ENCODE measurements around the gene RPL36A. TPM values are rescaled to one million over a fixed set of nuclear protein-coding genes. Genes with fewer than 3 reads are reported as not detected.

Gene RPL36A
- polyA plus RNA-seq, 1 of the 3 experiments (the other 2 are of a cell fraction): 3,417 TPM

DNA sequence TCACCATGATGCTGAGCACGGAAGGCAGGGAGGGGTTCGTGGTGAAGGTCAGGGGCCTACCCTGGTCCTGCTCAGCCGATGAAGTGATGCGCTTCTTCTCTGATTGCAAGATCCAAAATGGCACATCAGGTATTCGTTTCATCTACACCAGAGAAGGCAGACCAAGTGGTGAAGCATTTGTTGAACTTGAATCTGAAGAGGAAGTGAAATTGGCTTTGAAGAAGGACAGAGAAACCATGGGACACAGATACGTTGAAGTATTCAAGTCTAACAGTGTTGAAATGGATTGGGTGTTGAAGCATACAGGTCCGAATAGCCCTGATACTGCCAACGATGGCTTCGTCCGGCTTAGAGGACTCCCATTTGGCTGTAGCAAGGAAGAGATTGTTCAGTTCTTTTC is 21.2 kb downstream of the RPL36A start:
- H3K27me3 ChIP-seq (ENCODE audit: insufficient read depth): no peaks in the 10 kb centered on the region
- 94% methylated on average over 10 of the region's 10 CpGs for WGBS (ENCODE audit: low lambda C conversion rate)
- H3K4me2 ChIP-seq: no peak overlapping the region
- ChIA-PET POLR2A (no interaction called here), CTCF (interaction anchor here (1.0 kb wide), 1 partner anchor 21 kb away, joined by 3 read pairs; the partner anchor contains the start of gene RPL36A)
- no peak for TF ChIP-seq EP300 (IDR thresholded peaks at IDR 0.05; ENCODE audit: borderline replicate concordance in 1 of 2, low read depth in 1 of 2, low read length in 1 of 2)
- no peak for TF ChIP-seq TEAD4 (IDR thresholded peaks at IDR 0.05; ENCODE audit: borderline replicate concordance, insufficient read depth)
- TF ChIP-seq SMC3 (IDR thresholded peaks at IDR 0.05; ENCODE audit: low read depth, low read length): no peak
- TF ChIP-seq, protein P1, sequence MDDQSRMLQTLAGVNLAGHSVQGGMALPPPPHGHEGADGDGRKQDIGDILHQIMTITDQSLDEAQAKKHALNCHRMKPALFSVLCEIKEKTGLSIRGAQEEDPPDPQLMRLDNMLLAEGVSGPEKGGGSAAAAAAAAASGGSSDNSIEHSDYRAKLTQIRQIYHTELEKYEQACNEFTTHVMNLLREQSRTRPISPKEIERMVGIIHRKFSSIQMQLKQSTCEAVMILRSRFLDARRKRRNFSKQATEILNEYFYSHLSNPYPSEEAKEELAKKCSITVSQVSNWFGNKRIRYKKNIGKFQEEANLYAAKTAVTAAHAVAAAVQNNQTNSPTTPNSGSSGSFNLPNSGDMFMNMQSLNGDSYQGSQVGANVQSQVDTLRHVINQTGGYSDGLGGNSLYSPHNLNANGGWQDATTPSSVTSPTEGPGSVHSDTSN (IDR thresholded peaks at IDR 0.05): no peak
- TF ChIP-seq, protein P2, sequence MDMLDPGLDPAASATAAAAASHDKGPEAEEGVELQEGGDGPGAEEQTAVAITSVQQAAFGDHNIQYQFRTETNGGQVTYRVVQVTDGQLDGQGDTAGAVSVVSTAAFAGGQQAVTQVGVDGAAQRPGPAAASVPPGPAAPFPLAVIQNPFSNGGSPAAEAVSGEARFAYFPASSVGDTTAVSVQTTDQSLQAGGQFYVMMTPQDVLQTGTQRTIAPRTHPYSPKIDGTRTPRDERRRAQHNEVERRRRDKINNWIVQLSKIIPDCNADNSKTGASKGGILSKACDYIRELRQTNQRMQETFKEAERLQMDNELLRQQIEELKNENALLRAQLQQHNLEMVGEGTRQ (IDR thresholded peaks at IDR 0.05; ENCODE audit: borderline replicate concordance, low read depth, low read length): no peak
- no peak for TF ChIP-seq EZH2phosphoT487 (IDR thresholded peaks at IDR 0.05; ENCODE audit: borderline replicate concordance, low read depth)
- TF ChIP-seq, protein P3, sequence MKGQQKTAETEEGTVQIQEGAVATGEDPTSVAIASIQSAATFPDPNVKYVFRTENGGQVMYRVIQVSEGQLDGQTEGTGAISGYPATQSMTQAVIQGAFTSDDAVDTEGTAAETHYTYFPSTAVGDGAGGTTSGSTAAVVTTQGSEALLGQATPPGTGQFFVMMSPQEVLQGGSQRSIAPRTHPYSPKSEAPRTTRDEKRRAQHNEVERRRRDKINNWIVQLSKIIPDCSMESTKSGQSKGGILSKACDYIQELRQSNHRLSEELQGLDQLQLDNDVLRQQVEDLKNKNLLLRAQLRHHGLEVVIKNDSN (IDR thresholded peaks at IDR 0.05; ENCODE audit: borderline replicate concordance, low read depth): no peak
- TF ChIP-seq SIN3A (IDR thresholded peaks at IDR 0.05; ENCODE audit: borderline replicate concordance, low read depth, low read length): no peak
- TF ChIP-seq RFX5 (IDR thresholded peaks at IDR 0.05; ENCODE audit: low read length): no peak
- TF ChIP-seq MXI1 (IDR thresholded peaks at IDR 0.05; ENCODE audit: low read depth, low read length): no peak
- no peak for TF ChIP-seq RCOR1 (IDR thresholded peaks at IDR 0.05; ENCODE audit: low read length)
- no peak for TF ChIP-seq FOSL2 (IDR thresholded peaks at IDR 0.05; ENCODE audit: borderline replicate concordance, low read depth)
- TF ChIP-seq RAD21 (IDR thresholded peaks at IDR 0.05; ENCODE audit: low read length): no peak
- TF ChIP-seq GATA2 (CRISPR knock-in tag; IDR thresholded peaks at IDR 0.05): no peak
- TF ChIP-seq, protein P4, sequence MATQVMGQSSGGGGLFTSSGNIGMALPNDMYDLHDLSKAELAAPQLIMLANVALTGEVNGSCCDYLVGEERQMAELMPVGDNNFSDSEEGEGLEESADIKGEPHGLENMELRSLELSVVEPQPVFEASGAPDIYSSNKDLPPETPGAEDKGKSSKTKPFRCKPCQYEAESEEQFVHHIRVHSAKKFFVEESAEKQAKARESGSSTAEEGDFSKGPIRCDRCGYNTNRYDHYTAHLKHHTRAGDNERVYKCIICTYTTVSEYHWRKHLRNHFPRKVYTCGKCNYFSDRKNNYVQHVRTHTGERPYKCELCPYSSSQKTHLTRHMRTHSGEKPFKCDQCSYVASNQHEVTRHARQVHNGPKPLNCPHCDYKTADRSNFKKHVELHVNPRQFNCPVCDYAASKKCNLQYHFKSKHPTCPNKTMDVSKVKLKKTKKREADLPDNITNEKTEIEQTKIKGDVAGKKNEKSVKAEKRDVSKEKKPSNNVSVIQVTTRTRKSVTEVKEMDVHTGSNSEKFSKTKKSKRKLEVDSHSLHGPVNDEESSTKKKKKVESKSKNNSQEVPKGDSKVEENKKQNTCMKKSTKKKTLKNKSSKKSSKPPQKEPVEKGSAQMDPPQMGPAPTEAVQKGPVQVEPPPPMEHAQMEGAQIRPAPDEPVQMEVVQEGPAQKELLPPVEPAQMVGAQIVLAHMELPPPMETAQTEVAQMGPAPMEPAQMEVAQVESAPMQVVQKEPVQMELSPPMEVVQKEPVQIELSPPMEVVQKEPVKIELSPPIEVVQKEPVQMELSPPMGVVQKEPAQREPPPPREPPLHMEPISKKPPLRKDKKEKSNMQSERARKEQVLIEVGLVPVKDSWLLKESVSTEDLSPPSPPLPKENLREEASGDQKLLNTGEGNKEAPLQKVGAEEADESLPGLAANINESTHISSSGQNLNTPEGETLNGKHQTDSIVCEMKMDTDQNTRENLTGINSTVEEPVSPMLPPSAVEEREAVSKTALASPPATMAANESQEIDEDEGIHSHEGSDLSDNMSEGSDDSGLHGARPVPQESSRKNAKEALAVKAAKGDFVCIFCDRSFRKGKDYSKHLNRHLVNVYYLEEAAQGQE (IDR thresholded peaks at IDR 0.05; ENCODE audit: low read depth, low read length): no peak
- no peak for TF ChIP-seq RXRA (IDR thresholded peaks at IDR 0.05; ENCODE audit: borderline replicate concordance, low read depth)
- no peak for TF ChIP-seq FOXM1 (IDR thresholded peaks at IDR 0.05; ENCODE audit: low read depth)
- TF ChIP-seq POLR2AphosphoS5 (IDR thresholded peaks at IDR 0.05; ENCODE audit: low read depth, low read length): no peak
- TF ChIP-seq JUND (IDR thresholded peaks at IDR 0.05): no peak
- no peak for TF ChIP-seq GABPA (IDR thresholded peaks at IDR 0.05; ENCODE audit: low read depth)
- no peaks in the 10 kb centered on the region for H3K9me2 ChIP-seq
- no peak overlapping the region for H2AFZ ChIP-seq (ENCODE audit: low read depth)
- peaks cover 21 to 29% of the 10 kb centered on the region in 2 experiments for H3K36me3 ChIP-seq (replicated peaks in 1 of 2; ENCODE audit: control insufficient read depth in 1 of 2, insufficient read depth in 2 of 2, low read length in 1 of 2)
- H3K4me3 ChIP-seq (ENCODE audit: low read depth in 2 of 2, low read length in 1 of 2): no peak overlapping the region
- DNase-seq: no peak
- H3K9ac ChIP-seq: no peak overlapping the region
- no peak overlapping the region for H3K27ac ChIP-seq (ENCODE audit: low read depth in 2 of 2, low read length in 1 of 2)
- peaks cover 52% of the 10 kb centered on the region for H3K79me2 ChIP-seq (ENCODE audit: insufficient read depth)
- peaks cover 20% of the 10 kb centered on the region; the same call in 1 of the 2 replicates for H4K20me1 ChIP-seq (ENCODE audit: insufficient read depth)
- no peaks in the 10 kb centered on the region for H3K9me3 ChIP-seq
- H3F3A ChIP-seq (replicated peaks; ENCODE audit: insufficient read depth): peaks cover 13% of the 10 kb centered on the region
- peaks cover 0 to 10% of the 10 kb centered on the region in 2 experiments; a peak in 2 of 4 replicates for H3K4me1 ChIP-seq (ENCODE audit: control insufficient read depth in 1 of 2, insufficient read depth in 2 of 2, low read depth in 1 of 2, low read length in 1 of 2)

All from SK-N-SH (cell line).